ENCODE data around the gene TBXAS1.

The TBXAS1 gene

GRCh38 chr7:139982927-139983920, 154.2 kb downstream of the TBXAS1 start:
- no peak for DNase-seq (ENCODE audit: low spot score)

- no peak for DNase-seq (ENCODE audit: low spot score)
Measured at GRCh38 chr7:139984642-139985539, 155.8 kb downstream of the TBXAS1 start.

DNA sequence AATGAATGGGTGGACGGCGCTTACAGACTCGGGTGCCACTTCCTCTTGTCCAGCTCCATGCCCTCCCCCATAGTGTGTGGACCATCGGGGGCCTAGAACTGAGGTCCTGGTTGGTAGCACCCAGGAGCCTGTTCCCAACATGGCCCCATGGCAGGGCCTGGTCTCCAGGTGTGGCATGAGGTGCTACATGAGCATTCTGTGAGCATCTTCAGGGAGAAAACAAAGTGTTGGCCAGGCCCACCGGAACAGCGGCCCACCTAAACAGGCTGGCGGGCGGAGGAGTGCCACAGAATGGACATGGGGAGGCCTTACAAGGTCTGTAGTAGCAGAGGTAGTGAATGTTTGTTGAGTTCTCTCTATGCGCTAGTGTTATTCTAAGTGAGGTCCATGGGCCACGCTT, 156.7 kb downstream of the TBXAS1 start:
- no peak for DNase-seq (ENCODE audit: low spot score)

GRCh38 chr7:139987691-139988516, 158.8 kb downstream of the TBXAS1 start:
- DNase-seq (ENCODE audit: low spot score), result no peak

GRCh38 chr7:139989366-139990141, 160.5 kb downstream of the TBXAS1 start:
- no peak for DNase-seq (ENCODE audit: low spot score)

- no peak for DNase-seq (ENCODE audit: low spot score)
Measured at GRCh38 chr7:139990142-139990535, 161.1 kb downstream of the TBXAS1 start.

DNA sequence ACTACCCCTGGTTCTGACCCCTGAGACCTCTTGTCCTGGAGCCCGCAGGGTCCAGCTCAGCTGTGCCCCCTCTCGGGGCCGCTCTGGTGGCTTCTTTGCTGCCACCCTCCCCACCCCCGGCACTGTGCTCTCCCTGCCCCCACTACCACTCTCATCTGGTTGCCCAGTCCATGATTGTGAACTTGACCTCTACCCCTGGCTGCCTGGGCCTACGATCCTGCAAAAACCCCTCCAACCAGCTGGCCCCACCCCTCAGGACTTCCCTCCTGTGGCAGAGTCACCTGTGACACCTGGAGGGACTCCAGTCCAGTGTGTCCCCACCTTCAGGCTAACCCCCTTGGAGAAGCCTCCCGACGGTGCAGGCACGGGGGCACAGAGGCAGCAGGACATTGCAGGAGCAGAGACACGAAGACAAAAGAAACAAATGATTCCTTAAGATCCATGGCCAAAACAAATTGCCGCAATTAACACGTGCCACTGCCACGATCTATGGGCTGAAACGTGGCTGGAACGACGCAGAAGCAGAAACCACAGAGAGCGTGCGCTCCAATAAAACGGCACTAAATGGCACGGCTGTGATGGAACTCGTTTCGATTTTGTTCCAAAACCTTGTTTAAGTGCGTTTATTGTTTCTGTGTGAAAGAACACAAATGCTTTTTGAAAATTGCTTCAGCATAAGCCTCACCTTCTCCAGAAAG, 161.7 kb downstream of the TBXAS1 start:
- no peak for DNase-seq (ENCODE audit: low spot score)

DNA sequence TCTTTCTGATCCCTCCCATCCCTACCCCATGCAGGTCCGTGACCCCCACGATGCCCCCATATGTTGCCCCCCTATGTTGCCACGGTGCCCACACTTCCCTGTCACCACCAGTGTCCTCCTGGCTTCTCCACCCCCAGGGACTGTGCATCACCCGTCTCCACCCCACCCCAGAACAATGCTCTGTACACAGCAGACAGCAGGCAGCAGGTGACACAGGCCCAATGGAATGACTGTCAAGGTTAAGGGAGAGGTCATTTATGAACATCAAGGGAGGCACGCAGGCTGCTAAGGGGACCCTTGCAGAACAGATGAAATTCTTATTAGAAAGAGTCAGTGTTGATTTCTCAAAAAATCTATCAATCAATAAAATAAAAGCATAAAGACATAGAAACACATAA, 162.2 kb downstream of the TBXAS1 start:
- no peak for DNase-seq (ENCODE audit: low spot score)

- DNase-seq (ENCODE audit: low spot score), result no peak
Measured at GRCh38 chr7:139991911-139992310, 162.8 kb downstream of the TBXAS1 start.

DNA sequence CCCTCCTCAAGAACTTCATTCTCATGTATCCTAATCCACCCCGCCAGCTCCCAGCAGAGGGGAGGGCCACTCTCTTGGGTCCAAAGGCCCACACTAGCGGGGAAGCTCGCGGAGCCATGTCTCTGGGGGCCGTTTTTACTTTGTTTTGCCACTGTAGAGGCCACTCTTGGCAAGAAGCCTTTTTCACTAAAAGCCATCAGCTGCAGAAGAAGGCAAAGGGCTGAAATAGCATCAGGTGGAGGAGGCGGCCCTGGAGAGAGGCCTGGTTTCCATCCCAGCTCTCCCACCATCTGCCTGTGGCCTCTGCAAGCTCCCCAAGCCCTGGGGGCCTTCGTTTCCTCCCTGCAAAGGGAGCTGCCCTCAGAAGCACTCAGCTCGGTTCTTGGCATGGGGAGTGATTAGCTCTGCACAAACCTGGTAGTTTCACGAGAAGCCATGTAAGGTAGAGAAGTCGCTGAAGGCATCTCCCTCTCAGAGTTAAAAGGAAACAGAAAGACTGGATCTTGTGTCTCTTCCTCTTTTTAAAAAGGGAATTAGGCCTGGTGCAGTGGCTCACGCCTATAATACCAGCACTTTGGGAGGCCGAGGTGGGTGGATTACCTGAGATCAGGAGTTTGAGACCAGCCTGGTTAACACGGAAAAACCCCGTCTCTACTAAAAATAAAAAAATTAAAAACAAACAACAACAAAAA, 163.4 kb downstream of the TBXAS1 start:
- no peak for DNase-seq (ENCODE audit: low spot score)

DNA sequence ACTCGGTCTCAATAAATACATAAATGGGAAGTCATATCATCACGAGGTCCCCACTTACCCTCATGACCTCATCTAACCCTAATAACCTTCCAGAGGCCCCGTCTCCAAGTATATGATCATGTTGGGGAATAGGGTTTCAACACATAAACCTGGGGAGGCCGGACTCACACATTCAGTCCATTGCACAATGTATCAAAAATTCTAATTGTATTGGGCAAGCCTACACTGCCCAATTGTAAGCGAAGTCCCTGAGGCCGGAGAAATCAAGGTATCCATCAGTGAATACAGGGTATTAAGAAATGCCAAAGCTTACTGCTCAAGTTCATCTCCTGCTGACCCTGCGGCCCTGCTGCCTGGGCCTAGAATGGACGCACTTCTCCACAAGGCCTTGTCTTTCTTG, 164.1 kb downstream of the TBXAS1 start:
- no peak for DNase-seq (ENCODE audit: low spot score)

DNA sequence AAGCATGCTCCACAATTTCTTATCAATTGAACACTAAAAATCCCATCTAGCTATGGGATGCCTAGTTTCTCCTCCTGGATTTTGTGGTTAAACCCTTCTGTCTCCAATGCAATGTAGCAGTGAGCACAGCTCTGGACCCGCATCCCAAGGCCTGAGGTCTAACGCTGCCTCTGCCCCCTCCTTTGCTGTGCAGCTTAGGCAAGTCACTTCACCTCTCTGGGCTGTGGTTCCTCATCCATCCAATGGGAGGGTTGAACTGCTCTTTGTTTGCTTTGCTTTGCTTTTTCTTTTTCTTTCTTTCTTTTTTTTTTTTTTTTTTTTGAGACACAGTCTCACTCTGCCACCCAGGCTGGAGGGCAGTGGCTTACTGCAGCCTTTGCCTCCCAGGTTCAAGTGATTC, 164.5 kb downstream of the TBXAS1 start:
- DNase-seq (ENCODE audit: low spot score), result no peak

DNA sequence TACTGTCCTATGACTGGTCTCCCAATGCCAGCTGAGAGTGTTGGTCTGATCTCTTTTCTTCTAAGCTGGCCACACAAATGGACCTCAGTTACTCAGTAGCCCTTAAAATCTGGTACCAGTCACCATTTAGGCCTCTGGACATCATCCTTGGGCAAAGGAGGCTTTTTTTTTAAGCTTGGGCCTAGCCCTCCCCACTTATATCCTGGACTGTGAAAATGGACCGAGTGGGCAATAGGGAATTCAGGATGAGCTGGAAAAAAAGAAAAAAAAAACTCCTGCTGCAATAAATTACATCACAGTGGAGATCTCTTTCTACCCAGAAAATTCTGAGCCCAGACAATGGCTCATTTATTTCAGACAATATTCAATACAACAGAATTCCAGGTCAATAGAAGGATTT, 165.3 kb downstream of the TBXAS1 start:
- no peak for DNase-seq (ENCODE audit: low spot score)

DNA sequence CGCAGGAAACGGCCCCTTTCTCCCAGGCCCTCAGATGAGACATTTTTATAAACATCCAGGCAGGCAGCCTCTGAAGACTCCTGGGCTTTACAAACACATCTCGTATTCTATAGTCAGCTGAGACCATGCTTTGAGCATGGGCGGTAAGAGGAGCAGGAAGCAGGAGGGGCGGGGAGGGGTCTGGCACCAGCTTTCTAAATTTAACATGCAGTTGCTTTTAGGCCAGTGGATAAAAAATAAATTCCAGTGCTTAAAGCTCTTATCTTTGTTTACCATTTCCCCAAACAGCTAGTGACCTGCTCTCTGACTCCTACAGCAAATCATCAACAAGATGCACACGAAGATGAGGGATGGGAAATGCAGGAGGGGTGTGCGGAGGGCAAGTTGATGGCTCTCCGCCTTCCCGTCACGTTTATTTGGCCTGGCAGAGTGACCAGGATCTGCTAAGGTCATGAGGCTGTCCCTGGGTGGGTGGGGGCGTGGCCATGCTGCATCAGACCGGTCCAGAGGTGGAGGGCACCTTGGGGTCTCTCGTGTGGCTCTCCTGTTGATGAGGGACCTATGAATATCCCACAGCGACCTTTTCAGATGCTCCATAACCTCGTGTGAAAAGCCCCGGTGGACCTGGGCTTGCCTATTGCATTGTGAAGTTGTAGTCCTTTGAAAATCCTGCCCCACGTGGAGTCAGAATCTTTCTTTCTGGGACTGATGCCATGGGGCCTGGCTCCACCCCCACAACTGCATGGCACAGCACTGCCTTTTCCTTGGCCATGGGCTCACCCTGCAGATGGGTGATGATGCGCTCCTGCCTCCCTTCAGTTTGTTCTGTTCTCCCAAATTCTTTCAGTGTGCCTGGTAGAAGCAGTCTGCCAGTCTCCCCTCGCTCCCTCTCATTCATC, 166.2 kb downstream of the TBXAS1 start:
- no peak for DNase-seq (ENCODE audit: low spot score)

DNA sequence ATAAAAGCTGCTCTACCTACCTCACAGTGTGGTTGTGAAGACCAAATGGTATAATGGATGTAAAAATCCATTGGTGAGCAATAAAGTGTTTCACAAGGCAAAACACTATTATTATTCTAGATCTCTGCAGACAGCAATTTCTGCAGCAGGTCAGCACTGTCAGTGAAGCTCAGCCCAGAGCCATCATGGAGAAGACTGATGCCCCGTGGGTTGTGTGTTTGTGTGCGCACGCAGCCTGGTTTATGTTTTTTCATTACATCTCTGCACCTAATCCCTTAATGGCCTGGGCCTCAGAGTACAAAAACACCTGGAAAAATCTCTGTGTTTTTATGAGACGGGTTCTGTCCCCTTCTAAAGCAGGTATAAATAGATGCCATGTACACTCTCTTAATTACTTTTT, 169.5 kb downstream of the TBXAS1 start:
- no peak for DNase-seq (ENCODE audit: low spot score)

DNA sequence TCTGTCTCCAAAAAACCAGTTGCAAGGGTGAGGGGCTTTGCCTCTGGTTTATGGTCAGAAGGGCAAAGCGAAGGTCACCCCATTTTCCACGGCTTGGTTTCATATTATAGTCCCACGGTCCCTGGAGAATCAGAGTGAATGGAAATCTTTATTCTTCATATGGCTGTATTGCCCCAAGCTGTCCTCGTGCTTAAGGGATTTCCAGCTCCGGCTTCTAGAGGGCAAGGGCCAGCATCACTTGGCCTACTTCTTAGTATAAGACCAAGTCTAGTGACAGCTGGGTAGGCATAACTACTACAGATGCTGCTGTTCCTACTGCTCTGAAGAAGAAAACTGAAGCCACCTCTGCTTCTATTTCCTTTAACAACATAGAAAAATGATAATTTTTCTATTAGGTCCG, 170.5 kb downstream of the TBXAS1 start:
- no peak for DNase-seq (ENCODE audit: low spot score)

DNA sequence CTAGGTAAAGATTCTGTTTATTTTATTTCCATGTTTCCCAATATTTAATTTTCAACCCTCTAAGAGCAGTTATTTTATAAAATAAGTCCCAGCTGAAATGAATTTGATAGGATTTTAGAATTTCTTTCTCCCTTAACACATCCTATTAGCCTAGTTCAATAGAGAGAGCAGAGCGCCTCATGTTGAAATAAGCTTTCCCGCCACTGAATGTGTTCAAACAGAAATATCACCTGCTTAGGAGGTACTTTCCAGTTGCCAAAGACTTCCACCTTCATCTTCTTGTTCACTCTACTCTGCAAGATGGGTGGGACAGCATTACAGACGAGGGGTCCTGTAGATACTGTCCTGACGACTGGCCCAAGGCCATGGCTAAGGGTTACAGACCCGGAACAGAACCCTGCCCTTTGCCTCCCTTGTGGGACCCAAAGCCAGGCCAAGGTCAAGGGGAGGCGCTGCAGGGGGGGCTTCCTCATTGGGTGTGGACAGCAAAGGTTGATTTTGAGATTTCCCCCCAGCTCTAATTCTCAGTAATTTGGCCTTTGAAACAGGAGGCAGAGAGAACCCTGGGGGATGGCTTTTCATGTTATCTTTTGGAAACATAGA, 171.7 kb downstream of the TBXAS1 start:
- no peak for DNase-seq (ENCODE audit: low spot score)

GRCh38 chr7:140003913-140004382, 174.9 kb downstream of the TBXAS1 start:
- DNase-seq (ENCODE audit: low spot score), result peak; percentile 61

All from D341Med (cell line).